Activated CD4-positive, alpha-beta T cell treated with anti-CD3 and anti-CD28 coated beads, Interleukin-2, amount 10 ng/mL, durations not matched to agents 24 days and 14 days (primary cell): ENCODE data around the gene GCN1. TPM values are rescaled to one million over a fixed set of nuclear protein-coding genes. Genes with fewer than 3 reads are reported as not detected.
"Not testable (repeated sequence)": the region's sequence is repeated elsewhere in the genome, so short reads cannot be mapped to it uniquely, and the experiment has no call there.

Source experiments
- DNase-seq: peaks from one replicate; pipeline ENCODE4 v3.0.0; 2022
- H3K27ac Mint-ChIP-seq: one replicate; pipeline ENCODE4 v1.8.0; 2022; ENCODE audit warnings: mild to moderate bottlenecking, mixed read lengths
- H3K27me3 Mint-ChIP-seq: one replicate; pipeline ENCODE4 v1.8.0; 2022; ENCODE audit warnings: mixed read lengths
- H3K36me3 Mint-ChIP-seq: one replicate; pipeline ENCODE4 v1.8.0; 2022; ENCODE audit warnings: low read depth, mild to moderate bottlenecking, mixed read lengths
- H3K4me1 Mint-ChIP-seq: one replicate; pipeline ENCODE4 v1.8.0; 2021; ENCODE audit warnings: mixed read lengths
- H3K4me3 Mint-ChIP-seq: one replicate; pipeline ENCODE4 v1.8.0; 2022; ENCODE audit warnings: mild to moderate bottlenecking, moderate library complexity, mixed read lengths
- H3K9me3 Mint-ChIP-seq: one replicate; pipeline ENCODE4 v1.8.0; 2021; ENCODE audit warnings: mixed read lengths
- intact Hi-C: fragments of 100-400 bp; cut with micrococcal nuclease; formaldehyde crosslinking; loops from one replicate; pipeline ENCODE4 v1.15.1; 2023
- total RNA-seq: library from RNA; stranded (reverse); gene quantifications from 2 replicates; pipeline ENCODE4 v1.2.3, GENCODE V29; 2022

Gene GCN1
- total RNA-seq, 1 donor from 2014 or later: 169 TPM

- H3K4me3 Mint-ChIP-seq, H3K4me1 Mint-ChIP-seq, H3K9me3 Mint-ChIP-seq, H3K27ac Mint-ChIP-seq, DNase-seq, H3K27me3 Mint-ChIP-seq, intact Hi-C loops: not testable (repeated sequence)
- peaks cover 37% of the 10 kb centered on the region for H3K36me3 Mint-ChIP-seq
Observed at GRCh38 chr12:120213182-120213581, 18.7 kb upstream of the GCN1 start.

DNA sequence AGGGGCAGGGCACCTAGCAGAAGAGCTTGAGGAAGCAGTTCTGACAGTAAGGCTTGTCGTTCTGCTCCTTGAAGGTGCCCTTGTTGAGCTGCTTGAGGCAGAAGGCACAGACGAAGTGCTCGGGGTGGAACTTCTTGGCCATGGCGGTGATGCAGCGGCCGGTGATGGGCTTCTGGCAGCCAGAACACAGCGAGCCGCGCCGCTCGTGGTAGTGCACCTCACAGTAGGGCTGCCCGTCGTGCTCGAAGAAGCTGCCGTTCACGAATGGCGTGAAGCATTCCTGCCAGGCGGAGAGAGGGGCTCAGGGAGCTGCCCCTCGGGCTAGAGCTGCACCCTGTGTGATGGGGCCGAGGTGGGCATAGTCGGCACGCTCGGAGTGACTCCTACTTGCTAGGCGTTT lies 17.8 kb upstream of the GCN1 start:
- Mint-ChIP-seq H3K27ac (no peak overlapping the region), H3K4me1 (peaks cover 2% of the 10 kb centered on the region), H3K36me3 (peaks cover 40% of the 10 kb centered on the region), H3K27me3 (no peaks in the 10 kb centered on the region), H3K4me3 (no peak overlapping the region), H3K9me3 (no peaks in the 10 kb centered on the region)
- intact Hi-C loops: no loop called here
- DNase-seq: no peak

DNA sequence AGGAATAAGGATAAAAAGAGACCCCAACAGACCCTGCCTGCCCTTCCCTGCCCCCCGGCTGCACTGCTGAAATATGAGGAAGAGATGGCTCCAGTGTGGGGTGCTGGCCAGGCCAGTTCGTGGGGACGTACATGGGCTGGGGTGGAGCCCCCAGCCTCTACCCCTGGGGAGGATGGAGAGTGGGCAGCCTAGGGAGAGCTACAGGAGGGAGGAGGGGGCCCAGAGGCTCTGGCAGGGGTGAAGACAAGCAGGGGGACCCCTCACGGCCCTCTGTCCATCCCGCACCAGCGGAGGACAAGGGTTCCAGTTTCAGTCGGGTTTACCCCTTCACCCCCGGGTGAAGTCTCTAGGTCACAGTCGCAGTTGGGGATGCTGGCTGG lies 17.4 kb upstream of the GCN1 start:
- DNase-seq: no peak
- intact Hi-C loops: no loop called here
- no peaks in the 10 kb centered on the region for H3K27me3 Mint-ChIP-seq
- H3K4me1 Mint-ChIP-seq: peaks cover 2% of the 10 kb centered on the region
- peaks cover 42% of the 10 kb centered on the region for H3K36me3 Mint-ChIP-seq
- no peaks in the 10 kb centered on the region for H3K9me3 Mint-ChIP-seq
- H3K4me3 Mint-ChIP-seq: no peak overlapping the region
- no peak overlapping the region for H3K27ac Mint-ChIP-seq

DNA sequence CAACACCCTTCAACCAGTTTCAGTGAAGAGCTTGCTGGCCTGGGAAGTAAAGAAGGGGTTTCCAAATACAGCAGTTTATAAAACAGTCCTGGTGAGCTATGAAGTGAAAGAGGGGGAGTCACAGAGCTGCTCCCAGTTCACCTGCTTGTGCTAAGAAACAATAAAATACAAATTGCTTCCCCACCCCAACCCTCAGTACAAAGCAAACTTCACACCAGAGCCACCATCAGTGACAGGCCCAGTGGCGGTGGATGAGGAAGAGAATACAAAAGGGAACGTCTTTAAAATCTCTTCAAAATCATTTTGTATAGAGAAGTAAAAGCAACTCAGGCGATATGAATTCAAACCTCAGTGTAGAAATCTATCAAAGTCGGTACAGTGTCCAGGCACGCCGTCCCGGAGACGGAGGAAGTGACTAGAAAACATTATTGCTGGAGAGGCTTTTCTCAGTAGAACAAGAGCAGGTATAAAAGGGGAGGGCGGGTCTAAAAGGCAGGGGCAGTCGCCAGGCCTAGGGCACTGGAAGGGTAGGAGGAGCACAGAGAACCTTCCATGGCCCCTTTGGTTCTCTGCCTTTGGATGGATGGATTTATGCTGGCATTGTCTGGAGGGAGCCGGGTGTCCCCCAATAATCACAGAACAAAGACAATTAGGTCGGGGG lies 16.9 kb upstream of the GCN1 start:
- peaks cover 44% of the 10 kb centered on the region for H3K36me3 Mint-ChIP-seq
- H3K27me3 Mint-ChIP-seq: no peaks in the 10 kb centered on the region
- H3K27ac Mint-ChIP-seq: no peak overlapping the region
- H3K4me1 Mint-ChIP-seq: peaks cover 2% of the 10 kb centered on the region
- H3K9me3 Mint-ChIP-seq: no peaks in the 10 kb centered on the region
- DNase-seq: no peak
- no peak overlapping the region for H3K4me3 Mint-ChIP-seq
- intact Hi-C loops: no loop called here

DNA sequence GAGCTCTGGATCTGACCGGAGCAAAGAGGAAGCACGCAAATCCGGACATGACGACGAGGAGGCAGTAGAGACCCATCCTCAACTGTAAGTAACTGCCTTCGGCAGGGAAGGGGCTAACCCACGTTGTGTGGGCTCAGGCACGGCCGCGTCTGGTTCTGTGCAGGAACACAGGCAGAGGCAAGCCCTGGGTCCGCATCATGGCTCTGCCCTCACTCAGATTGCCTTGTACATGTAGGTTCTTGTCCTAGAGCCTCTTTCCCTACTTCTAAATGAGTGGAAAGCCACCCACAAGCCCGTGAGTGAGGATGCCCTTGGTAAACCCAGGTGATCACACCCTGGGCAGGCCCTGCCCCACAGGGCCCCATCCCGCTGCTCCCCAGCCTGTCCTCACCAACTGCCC lies 15.3 kb upstream of the GCN1 start:
- H3K4me1 Mint-ChIP-seq: no peaks in the 10 kb centered on the region
- no peaks in the 10 kb centered on the region for H3K27me3 Mint-ChIP-seq
- peaks cover 36% of the 10 kb centered on the region for H3K36me3 Mint-ChIP-seq
- no peaks in the 10 kb centered on the region for H3K9me3 Mint-ChIP-seq
- no peak overlapping the region for H3K27ac Mint-ChIP-seq
- DNase-seq: no peak
- intact Hi-C loops: no loop called here
- H3K4me3 Mint-ChIP-seq: no peak overlapping the region

- H3K9me3 Mint-ChIP-seq: no peaks in the 10 kb centered on the region
- peaks cover 2% of the 10 kb centered on the region for H3K4me1 Mint-ChIP-seq
- peaks cover 23% of the 10 kb centered on the region for H3K36me3 Mint-ChIP-seq
- no peaks in the 10 kb centered on the region for H3K27me3 Mint-ChIP-seq
- intact Hi-C loops: no loop called here
- H3K27ac Mint-ChIP-seq: no peak overlapping the region
- no peak overlapping the region for H3K4me3 Mint-ChIP-seq
- DNase-seq: no peak
Observed at GRCh38 chr12:120207227-120207626, 12.7 kb upstream of the GCN1 start.

DNA sequence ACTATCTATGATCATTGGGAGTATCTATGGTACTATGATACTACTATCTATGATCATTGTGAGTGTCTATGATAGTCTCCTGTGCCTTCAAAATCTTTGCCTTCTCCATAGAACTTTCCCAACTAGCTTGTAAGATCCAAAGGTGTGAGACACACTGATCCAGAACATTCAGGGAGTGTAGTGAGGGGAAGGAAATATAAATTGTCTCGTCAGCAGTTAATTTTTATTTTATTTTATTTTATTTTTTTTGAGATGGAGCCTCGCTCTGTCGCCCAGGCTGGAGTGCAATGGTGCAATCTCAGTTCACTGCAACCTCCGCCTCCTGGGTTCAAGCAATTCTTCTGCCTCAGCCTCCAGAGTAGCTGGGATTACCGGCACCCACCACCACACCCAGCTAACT lies 12.3 kb upstream of the GCN1 start:
- H3K4me3 Mint-ChIP-seq, H3K27ac Mint-ChIP-seq, intact Hi-C loops, H3K4me1 Mint-ChIP-seq, DNase-seq, H3K27me3 Mint-ChIP-seq, H3K9me3 Mint-ChIP-seq: not testable (repeated sequence)
- H3K36me3 Mint-ChIP-seq: peaks cover 19% of the 10 kb centered on the region

DNA sequence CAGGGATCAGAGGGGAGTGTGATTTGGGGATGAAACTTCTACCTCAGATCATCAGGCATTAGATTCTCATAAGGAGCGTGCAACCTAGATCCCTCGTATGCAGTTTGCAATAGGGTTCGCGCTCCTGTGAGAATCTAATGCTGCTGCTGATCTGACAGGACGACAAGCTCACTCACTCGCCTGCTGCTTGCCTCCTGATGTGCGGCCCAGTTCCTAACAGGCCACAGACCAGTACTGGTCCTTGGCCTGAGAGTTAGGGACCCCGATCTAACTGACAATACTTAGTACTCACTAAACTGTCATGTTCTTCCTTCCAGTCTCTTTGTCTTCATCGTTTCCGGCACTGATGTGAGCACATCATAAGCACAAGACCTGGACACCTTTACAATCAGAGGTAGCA lies 11.7 kb upstream of the GCN1 start:
- no peak overlapping the region for H3K4me3 Mint-ChIP-seq
- no peaks in the 10 kb centered on the region for H3K9me3 Mint-ChIP-seq
- H3K36me3 Mint-ChIP-seq: peaks cover 13% of the 10 kb centered on the region
- H3K27ac Mint-ChIP-seq: no peak overlapping the region
- intact Hi-C loops: no loop called here
- no peak for DNase-seq
- peaks cover 5% of the 10 kb centered on the region for H3K4me1 Mint-ChIP-seq
- no peaks in the 10 kb centered on the region for H3K27me3 Mint-ChIP-seq

- no peak for DNase-seq
- Mint-ChIP-seq H3K9me3 (no peaks in the 10 kb centered on the region), H3K36me3 (peaks cover 26% of the 10 kb centered on the region), H3K27ac (no peak overlapping the region), H3K27me3 (no peaks in the 10 kb centered on the region), H3K4me3 (no peak overlapping the region), H3K4me1 (peaks cover 12% of the 10 kb centered on the region)
- intact Hi-C loops: loop anchor here (5.0 kb wide), 1 partner anchor 212 kb away; no protein-coding TSS in a partner anchor
Observed at GRCh38 chr12:120204171-120204570, 9.7 kb upstream of the GCN1 start.

DNA sequence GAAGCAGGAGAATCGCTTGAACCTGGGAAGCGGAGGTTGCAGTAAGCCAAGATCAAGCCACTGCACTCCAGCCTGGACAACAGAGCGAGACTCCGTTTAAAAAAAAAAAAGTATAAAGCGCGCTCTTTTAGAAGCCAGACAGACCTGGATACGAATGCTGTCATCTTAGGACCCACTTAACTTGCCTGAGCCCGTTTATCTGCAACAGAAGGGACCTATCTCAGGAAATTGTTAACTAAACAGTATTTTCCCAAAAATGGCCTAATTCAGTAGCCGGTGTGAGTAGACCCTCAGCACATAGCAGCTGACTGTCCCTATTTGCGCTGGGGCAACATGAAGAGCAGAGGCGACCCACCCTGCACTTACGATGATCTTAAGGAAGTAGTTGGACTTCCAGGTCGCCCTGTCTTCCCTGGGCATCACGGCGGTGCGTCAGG lies 5.9 kb upstream of the GCN1 start:
- Mint-ChIP-seq H3K27me3 (no peaks in the 10 kb centered on the region), H3K36me3 (peaks cover 50% of the 10 kb centered on the region), H3K4me3 (peak overlapping the region; percentile 99), H3K4me1 (peaks cover 29% of the 10 kb centered on the region), H3K9me3 (no peaks in the 10 kb centered on the region), H3K27ac (peak overlapping the region; percentile 97)
- intact Hi-C loops: loop anchor here (5.0 kb wide), 1 partner anchor 208 kb away; no protein-coding TSS in a partner anchor
- DNase-seq: no peak

DNA sequence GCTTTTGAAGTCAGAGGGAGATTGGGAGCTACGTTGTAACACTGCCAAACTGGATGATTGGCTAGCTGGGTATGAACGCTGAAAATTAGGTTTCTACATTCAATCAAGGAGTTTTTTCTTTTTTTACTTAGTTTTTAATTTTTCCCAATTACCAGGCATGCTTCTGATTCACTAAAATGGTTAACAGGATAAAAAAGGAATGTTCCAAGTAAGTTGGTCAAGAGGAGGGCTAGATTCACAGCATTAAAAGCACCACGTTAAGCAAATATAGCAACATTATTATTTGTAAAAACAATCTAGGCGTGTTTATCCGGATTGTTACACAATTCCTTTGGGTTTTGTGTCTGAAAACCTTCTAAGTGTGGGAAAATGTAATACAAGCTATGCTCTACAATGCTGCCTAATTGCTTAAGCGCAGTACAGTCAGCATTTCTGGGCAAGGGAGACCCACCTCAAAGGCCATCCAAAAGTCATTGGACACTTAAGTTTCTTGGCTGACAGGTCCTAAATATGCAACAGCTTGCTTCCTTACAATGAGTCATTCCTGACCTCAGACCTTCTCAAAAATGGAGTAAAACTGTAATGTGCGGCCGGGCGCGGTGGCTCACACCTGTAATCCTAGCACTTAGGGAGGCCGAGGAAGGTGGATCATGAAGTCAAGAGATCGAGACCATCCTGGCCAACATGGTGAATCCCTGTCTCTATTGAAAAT lies 5.2 kb upstream of the GCN1 start:
- DNase-seq: peak; percentile 71
- H3K36me3 Mint-ChIP-seq: peaks cover 54% of the 10 kb centered on the region
- no peaks in the 10 kb centered on the region for H3K27me3 Mint-ChIP-seq
- H3K4me3 Mint-ChIP-seq: peak overlapping the region; percentile 99
- H3K4me1 Mint-ChIP-seq: peaks cover 33% of the 10 kb centered on the region
- intact Hi-C loops: loop anchor here (5.0 kb wide), 1 partner anchor 207 kb away; no protein-coding TSS in a partner anchor
- peak overlapping the region; percentile 97 for H3K27ac Mint-ChIP-seq
- H3K9me3 Mint-ChIP-seq: no peaks in the 10 kb centered on the region

DNA sequence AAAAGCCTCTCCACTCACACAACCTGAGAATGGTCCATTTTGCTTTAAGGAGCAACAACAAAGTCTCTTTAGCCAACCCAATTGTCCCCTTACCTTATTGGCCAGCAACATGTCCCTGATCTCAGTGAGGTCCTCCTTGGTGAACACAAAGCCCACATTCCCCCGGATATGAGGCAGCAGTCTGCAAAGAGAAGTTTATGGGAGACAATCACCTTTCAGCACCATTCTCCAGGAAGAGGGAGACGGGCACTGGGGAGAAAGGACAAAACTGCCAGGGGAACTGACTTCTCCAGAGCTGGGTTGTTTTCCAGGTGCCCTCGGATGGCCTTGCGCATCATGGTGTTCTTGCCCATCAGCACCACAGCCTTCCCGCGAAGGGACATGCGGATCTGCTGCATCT lies 4.5 kb upstream of the GCN1 start:
- Mint-ChIP-seq H3K27ac (peak overlapping the region; percentile 97), H3K27me3 (no peaks in the 10 kb centered on the region), H3K9me3 (no peaks in the 10 kb centered on the region), H3K4me3 (peak overlapping the region; percentile 99), H3K4me1 (peaks cover 33% of the 10 kb centered on the region), H3K36me3 (peaks cover 54% of the 10 kb centered on the region)
- DNase-seq: no peak
- intact Hi-C loops: no loop called here

GRCh38 chr12:120197542-120197887 lies 3.0 kb upstream of the GCN1 start:
- peak overlapping the region; percentile 34 for H3K27ac Mint-ChIP-seq

DNA sequence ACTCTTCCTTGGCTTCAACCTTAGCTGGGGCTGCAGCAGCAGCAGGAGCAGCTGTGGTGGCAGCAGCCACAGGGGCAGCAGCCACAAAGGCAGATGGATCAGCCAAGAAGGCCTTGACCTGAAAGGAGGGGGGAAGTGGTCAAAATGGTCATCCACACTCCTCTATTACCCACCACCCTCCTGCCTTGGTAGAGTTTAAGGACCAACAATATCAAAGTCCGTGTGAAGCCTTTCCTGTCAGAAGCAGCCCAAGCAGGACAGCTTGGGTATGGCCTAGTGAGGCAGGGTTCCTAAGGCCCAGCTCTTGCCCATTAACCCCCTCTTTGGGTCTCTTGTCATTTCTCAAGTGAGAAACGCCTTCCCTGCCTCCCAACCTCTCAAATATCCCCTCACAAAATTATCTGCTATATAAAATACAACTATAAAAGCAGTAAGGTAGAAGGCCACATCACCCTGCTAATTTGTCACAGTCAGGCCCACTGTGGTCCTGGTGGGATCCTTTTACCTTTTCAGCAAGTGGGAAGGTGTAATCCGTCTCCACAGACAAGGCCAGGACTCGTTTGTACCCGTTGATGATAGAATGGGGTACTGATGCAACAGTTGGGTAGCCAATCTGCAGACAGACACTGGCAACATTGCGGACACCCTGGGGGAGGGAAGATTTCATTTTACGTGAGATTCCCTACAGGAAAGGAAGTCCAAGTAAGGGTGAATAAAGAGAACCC lies 2.5 kb upstream of the GCN1 start:
- intact Hi-C loops, DNase-seq, H3K9me3 Mint-ChIP-seq, H3K27me3 Mint-ChIP-seq: not testable (repeated sequence)
- Mint-ChIP-seq H3K27ac (peak overlapping the region; percentile 34), H3K4me1 (peaks cover 35% of the 10 kb centered on the region), H3K4me3 (peak overlapping the region; percentile 58), H3K36me3 (peaks cover 59% of the 10 kb centered on the region)

More at GRCh38 chr12:120197542-120197887, 3.0 kb upstream of the GCN1 start:
- Mint-ChIP-seq H3K36me3 (peaks cover 56% of the 10 kb centered on the region), H3K4me3 (peak overlapping the region; percentile 58), H3K9me3 (no peaks in the 10 kb centered on the region), H3K27me3 (no peaks in the 10 kb centered on the region), H3K4me1 (peaks cover 36% of the 10 kb centered on the region)
- intact Hi-C loops: no loop called here
- DNase-seq: no peak
